HepG2 (cell line): ENCODE results near the gene TADA2B. TPM values are rescaled to one million over a fixed set of nuclear protein-coding genes. Genes with fewer than 3 reads are reported as not detected.

Source experiments
- CHCHD3 ChIP-seq: sonication (generic); formaldehyde crosslinking; IDR thresholded peaks from 2 replicates; pipeline ENCODE4 v1.8.0; 2022; ENCODE audit warnings: mild to moderate bottlenecking, missing genetic modification reagents, moderate library complexity
- KLF12 ChIP-seq: sonication (generic); formaldehyde crosslinking; IDR thresholded peaks from 2 replicates; pipeline ENCODE4 v1.4.0; 2020; ENCODE audit warnings: missing genetic modification reagents, borderline replicate concordance
- MEIS2 ChIP-seq: sonication (generic); formaldehyde crosslinking; IDR thresholded peaks from 2 replicates; pipeline ENCODE4 v1.9.0; 2021; ENCODE audit warnings: mild to moderate bottlenecking, missing genetic modification reagents
- MLLT10 ChIP-seq: sonication (generic); formaldehyde crosslinking; IDR thresholded peaks from 2 replicates; pipeline ENCODE4 v1.4.0; 2020; ENCODE audit warnings: missing genetic modification reagents
- MXD4 ChIP-seq: IDR thresholded peaks from 2 replicates; pipeline ENCODE4 v1.6.1; 2016; ENCODE audit warnings: mild to moderate bottlenecking, missing biosample characterization, missing genetic modification reagents
- NCOA1 ChIP-seq: sonication (generic); formaldehyde crosslinking; IDR thresholded peaks from 2 replicates; pipeline ENCODE4 v1.9.0; 2021; ENCODE audit warnings: missing genetic modification reagents
- SATB2 ChIP-seq: sonication (generic); formaldehyde crosslinking; IDR thresholded peaks from 2 replicates; pipeline ENCODE4 v1.5.0; 2020; ENCODE audit warnings: missing genetic modification reagents
- SOX13 ChIP-seq, 3 experiments: fragments of 450-650 bp in 1 of 3; sonication (generic) in 1 of 3; formaldehyde crosslinking in 1 of 3; IDR thresholded peaks in 2 of 3; conservative IDR thresholded peaks in 1 of 3; 2 replicates each; pipeline versions ENCODE4 v1.5.0 to v1.6.1; 2016 to 2020; ENCODE audit warnings: antibody characterized with exemption in 1 of 3, mild to moderate bottlenecking in 1 of 3, missing compliant biosample characterization in 1 of 3, missing genetic modification reagents in 1 of 3, moderate library complexity in 1 of 3
- ZFP82 ChIP-seq: sonication (generic); formaldehyde crosslinking; IDR thresholded peaks from 2 replicates; pipeline ENCODE4 v1.5.1; 2020; ENCODE audit warnings: mild to moderate bottlenecking, missing genetic modification reagents, borderline replicate concordance
- ZNF138 ChIP-seq: sonication (generic); formaldehyde crosslinking; IDR thresholded peaks from 2 replicates; pipeline ENCODE4 v1.5.0; 2020; ENCODE audit warnings: mild to moderate bottlenecking, low read depth, missing genetic modification reagents
- ZNF354B ChIP-seq: sonication (generic); formaldehyde crosslinking; IDR thresholded peaks from 2 replicates; pipeline ENCODE4 v1.8.0; 2022; ENCODE audit warnings: mild to moderate bottlenecking, missing genetic modification reagents
- ZNF460 ChIP-seq: sonication (generic); formaldehyde crosslinking; IDR thresholded peaks from 2 replicates; pipeline ENCODE4 v1.5.1; 2020; ENCODE audit warnings: missing genetic modification reagents, mild to moderate bottlenecking, borderline replicate concordance
- ZNF850 ChIP-seq: sonication (generic); formaldehyde crosslinking; conservative IDR thresholded peaks from 2 replicates; pipeline ENCODE4 v1.9.0; 2021; ENCODE audit warnings: mild to moderate bottlenecking, missing genetic modification reagents
- polyA plus RNA-seq, 8 experiments: library from polyadenylated mRNA; depleted of rRNA in 3 of 8; stranded (reverse) in 7 of 8; unstranded in 1 of 8; fragments of >200 nt; fragmentation: Illumina TruSeq in 4 of 8; extraction: Trizol in 4 of 8; gene quantifications; 2 replicates each; pipeline versions ENCODE4 v1.2.1 to v1.2.3, GENCODE V29; 2011 to 2016; ENCODE audit warnings: low read depth in 4 of 8, missing spikeins in 1 of 8, mixed read lengths in 1 of 8; ENCODE audit not compliant: insufficient read depth in 1 of 8
- total RNA-seq, 5 experiments: library from RNA; depleted of rRNA; stranded (reverse); fragments of >200 nt; fragmentation: Illumina TruSeq; extraction: Trizol; gene quantifications; 2 replicates each; pipeline ENCODE4 v1.2.3, GENCODE V29; 2016; ENCODE audit warnings: low read depth in 1 of 5
- TF ChIP-seq, protein P1 (sequence below): sonication (generic); formaldehyde crosslinking; IDR thresholded peaks from 2 replicates; pipeline ENCODE4; 2020; ENCODE audit warnings: missing genetic modification reagents, mild to moderate bottlenecking, borderline replicate concordance
- TF ChIP-seq, protein P2 (sequence below): sonication (generic); formaldehyde crosslinking; IDR thresholded peaks from 2 replicates; pipeline ENCODE4 v1.5.1; 2020; ENCODE audit warnings: mild to moderate bottlenecking, missing genetic modification reagents, moderate library complexity
- TF ChIP-seq, protein P3 (sequence below): sonication (generic); formaldehyde crosslinking; IDR thresholded peaks from 2 replicates; pipeline ENCODE4 v1.8.1; 2023; ENCODE audit warnings: mild to moderate bottlenecking, missing genetic modification reagents
- TF ChIP-seq, protein P4 (sequence below): sonication (generic); formaldehyde crosslinking; conservative IDR thresholded peaks from 2 replicates; pipeline ENCODE4 v1.4.0; 2020; ENCODE audit warnings: mild to moderate bottlenecking, missing genetic modification reagents, moderate library complexity

The TADA2B gene
- total and polyA plus RNA-seq, 2 of the 13 experiments (the other 11 are each of a cell fraction or from before 2014, with no cell fraction given), result 4.6 to 8.9 TPM

DNA sequence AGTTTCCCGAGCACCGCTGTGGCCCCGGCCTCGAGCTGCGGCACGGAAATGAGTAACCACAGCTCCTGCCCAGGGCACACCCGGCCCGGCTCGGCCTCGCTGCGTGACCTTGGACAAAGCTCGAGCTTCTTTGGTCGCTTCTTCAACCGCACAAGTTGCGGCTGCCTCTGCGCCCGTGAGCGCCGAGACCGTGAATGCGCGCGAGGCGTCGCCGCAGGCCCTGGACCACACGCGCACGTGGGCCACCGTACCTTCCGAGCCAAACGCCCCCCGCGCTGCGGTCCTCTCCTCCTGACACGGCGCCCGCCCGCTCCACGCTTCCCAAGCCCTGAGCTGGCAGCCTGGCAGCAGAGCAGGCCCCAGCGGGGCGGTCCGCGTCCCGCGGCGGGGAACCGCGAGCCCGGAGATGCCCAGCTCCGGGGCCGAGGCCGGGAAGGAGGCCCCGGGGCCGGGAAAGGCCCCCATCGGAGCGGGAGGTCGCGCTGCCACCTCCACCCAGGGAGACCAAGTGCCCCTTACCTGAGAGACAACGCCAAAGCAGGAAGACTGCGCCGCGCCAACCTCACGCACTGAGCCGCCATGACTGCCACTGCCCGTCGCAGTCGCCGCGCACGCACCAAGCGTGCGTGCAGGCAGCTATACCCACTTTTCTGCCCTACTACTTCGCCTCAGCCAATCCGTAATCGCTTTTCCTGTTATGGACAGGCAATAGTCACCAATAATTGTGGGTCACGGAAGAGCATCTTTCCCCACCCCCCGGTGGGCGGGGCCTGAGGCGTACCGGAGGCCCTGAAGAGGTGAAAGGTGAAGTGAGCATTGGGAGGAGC lies 24.5 kb downstream of the TADA2B start, which contains the start of gene GRPEL1 (continued):
- TF ChIP-seq, protein P1, sequence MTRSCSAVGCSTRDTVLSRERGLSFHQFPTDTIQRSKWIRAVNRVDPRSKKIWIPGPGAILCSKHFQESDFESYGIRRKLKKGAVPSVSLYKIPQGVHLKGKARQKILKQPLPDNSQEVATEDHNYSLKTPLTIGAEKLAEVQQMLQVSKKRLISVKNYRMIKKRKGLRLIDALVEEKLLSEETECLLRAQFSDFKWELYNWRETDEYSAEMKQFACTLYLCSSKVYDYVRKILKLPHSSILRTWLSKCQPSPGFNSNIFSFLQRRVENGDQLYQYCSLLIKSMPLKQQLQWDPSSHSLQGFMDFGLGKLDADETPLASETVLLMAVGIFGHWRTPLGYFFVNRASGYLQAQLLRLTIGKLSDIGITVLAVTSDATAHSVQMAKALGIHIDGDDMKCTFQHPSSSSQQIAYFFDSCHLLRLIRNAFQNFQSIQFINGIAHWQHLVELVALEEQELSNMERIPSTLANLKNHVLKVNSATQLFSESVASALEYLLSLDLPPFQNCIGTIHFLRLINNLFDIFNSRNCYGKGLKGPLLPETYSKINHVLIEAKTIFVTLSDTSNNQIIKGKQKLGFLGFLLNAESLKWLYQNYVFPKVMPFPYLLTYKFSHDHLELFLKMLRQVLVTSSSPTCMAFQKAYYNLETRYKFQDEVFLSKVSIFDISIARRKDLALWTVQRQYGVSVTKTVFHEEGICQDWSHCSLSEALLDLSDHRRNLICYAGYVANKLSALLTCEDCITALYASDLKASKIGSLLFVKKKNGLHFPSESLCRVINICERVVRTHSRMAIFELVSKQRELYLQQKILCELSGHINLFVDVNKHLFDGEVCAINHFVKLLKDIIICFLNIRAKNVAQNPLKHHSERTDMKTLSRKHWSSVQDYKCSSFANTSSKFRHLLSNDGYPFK, result peak; percentile 70
- TF ChIP-seq, protein P2, sequence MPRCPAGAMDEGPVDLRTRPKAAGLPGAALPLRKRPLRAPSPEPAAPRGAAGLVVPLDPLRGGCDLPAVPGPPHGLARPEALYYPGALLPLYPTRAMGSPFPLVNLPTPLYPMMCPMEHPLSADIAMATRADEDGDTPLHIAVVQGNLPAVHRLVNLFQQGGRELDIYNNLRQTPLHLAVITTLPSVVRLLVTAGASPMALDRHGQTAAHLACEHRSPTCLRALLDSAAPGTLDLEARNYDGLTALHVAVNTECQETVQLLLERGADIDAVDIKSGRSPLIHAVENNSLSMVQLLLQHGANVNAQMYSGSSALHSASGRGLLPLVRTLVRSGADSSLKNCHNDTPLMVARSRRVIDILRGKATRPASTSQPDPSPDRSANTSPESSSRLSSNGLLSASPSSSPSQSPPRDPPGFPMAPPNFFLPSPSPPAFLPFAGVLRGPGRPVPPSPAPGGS (CRISPR knock-in tag), result peak; percentile 47; the same call in 1 of the 2 replicates
- TF ChIP-seq MXD4 (CRISPR knock-in tag), result peak; percentile 60; the same call in 1 of the 2 replicates
- peak; percentile 71 for TF ChIP-seq MEIS2 (CRISPR knock-in tag)
- TF ChIP-seq SOX13 (IDR thresholded peaks at IDR 0.05), result peak; percentile 49; the same call in 1 of the 2 replicates
- TF ChIP-seq SOX13 (CRISPR knock-in tag; conservative IDR thresholded peaks at IDR 0.05 in 1 of 2, IDR thresholded peaks at IDR 0.05 in 1 of 2), result no peak
- no peak for TF ChIP-seq ZNF354B (CRISPR knock-in tag)
- peak; percentile 11; the same call in 1 of the 2 replicates for TF ChIP-seq NCOA1 (CRISPR knock-in tag)
- no peak for TF ChIP-seq ZNF850 (CRISPR knock-in tag)
- TF ChIP-seq ZNF138, result peak; percentile 75
- peak; percentile 88; the same call in 1 of the 2 replicates for TF ChIP-seq ZFP82 (CRISPR knock-in tag)
- TF ChIP-seq MLLT10 (CRISPR knock-in tag), result no peak
- TF ChIP-seq ZNF460, result peak; percentile 33; the same call in 1 of the 2 replicates
- 0 out of 2 replicates have a peak, but pooled peaks have one; percentile 32 for TF ChIP-seq KLF12 (CRISPR knock-in tag)
- TF ChIP-seq, protein P3, sequence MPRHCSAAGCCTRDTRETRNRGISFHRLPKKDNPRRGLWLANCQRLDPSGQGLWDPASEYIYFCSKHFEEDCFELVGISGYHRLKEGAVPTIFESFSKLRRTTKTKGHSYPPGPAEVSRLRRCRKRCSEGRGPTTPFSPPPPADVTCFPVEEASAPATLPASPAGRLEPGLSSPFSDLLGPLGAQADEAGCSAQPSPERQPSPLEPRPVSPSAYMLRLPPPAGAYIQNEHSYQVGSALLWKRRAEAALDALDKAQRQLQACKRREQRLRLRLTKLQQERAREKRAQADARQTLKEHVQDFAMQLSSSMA (CRISPR knock-in tag), result no peak
- no peak for TF ChIP-seq SATB2 (CRISPR knock-in tag)
- no peak; the same call in 1 of the 2 replicates for TF ChIP-seq CHCHD3 (CRISPR knock-in tag)
- TF ChIP-seq, protein P4, sequence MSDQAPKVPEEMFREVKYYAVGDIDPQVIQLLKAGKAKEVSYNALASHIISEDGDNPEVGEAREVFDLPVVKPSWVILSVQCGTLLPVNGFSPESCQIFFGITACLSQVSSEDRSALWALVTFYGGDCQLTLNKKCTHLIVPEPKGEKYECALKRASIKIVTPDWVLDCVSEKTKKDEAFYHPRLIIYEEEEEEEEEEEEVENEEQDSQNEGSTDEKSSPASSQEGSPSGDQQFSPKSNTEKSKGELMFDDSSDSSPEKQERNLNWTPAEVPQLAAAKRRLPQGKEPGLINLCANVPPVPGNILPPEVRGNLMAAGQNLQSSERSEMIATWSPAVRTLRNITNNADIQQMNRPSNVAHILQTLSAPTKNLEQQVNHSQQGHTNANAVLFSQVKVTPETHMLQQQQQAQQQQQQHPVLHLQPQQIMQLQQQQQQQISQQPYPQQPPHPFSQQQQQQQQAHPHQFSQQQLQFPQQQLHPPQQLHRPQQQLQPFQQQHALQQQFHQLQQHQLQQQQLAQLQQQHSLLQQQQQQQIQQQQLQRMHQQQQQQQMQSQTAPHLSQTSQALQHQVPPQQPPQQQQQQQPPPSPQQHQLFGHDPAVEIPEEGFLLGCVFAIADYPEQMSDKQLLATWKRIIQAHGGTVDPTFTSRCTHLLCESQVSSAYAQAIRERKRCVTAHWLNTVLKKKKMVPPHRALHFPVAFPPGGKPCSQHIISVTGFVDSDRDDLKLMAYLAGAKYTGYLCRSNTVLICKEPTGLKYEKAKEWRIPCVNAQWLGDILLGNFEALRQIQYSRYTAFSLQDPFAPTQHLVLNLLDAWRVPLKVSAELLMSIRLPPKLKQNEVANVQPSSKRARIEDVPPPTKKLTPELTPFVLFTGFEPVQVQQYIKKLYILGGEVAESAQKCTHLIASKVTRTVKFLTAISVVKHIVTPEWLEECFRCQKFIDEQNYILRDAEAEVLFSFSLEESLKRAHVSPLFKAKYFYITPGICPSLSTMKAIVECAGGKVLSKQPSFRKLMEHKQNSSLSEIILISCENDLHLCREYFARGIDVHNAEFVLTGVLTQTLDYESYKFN (CRISPR knock-in tag), result peak; percentile 52
